Fibroblast of the aortic adventitia (primary cell): ENCODE measurements around the gene LRMDA. TPM values are rescaled to one million over a fixed set of nuclear protein-coding genes. Genes with fewer than 3 reads are reported as not detected.

ENCODE experiments used
- DNase-seq: peaks from one replicate; pipeline ENCODE4 v3.0.0-alpha.2; 2010; ENCODE audit warnings: low read depth
- H3K4me3 ChIP-seq: 2 replicates; pipeline ENCODE4 v1.5.1; 2011; ENCODE audit warnings: low read depth, mild to moderate bottlenecking, control low read depth, low read length, moderate library complexity
- CTCF ChIP-seq: IDR thresholded peaks from 2 replicates; pipeline ENCODE4 v1.5.1; 2011; ENCODE audit warnings: mild to moderate bottlenecking, low read length, control low read depth, inconsistent platforms; ENCODE audit not compliant: insufficient read depth
- total RNA-seq: library from RNA; depleted of rRNA; stranded (reverse); fragments of >200 nt; gene quantifications from 2 replicates; pipeline ENCODE4 v1.2.3, GENCODE V29; 2012; ENCODE audit warnings: low replicate concordance

Gene LRMDA
- total RNA-seq, 1 donor = 6.3 TPM

GRCh38 chr10:75665707-75666106 is 234.3 kb downstream of the LRMDA start:
- no peak for DNase-seq
- TF ChIP-seq CTCF = no peak
- no peak overlapping the region for H3K4me3 ChIP-seq

DNA sequence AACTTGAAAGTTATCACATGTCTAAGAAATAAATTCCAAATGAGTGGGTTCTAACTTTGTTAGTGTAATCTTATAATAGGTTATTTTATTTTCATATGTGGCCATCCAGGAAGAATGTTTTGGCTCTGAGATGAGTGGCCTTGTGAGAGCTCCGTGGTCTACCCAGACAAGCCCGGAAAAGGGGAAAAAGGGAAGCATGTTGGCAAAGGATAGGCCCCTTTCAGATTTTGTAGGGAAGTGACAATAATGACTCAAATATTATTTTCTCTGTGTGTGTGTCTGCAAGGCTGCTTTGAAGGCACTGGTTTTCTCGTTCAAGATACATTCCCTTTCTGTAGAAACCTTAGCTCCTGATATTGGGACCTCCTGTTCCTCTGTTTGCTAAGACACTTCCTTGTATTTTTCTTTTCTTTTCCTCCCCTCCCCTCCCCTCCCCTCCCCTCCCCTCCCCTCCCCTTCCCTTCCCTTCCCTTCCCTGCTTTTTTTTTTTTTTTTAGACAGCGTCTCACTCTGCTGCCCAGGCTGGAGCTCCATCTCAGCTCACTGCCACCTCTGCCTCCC is 240.8 kb downstream of the LRMDA start:
- H3K4me3 ChIP-seq = no peak overlapping the region
- no peak for TF ChIP-seq CTCF
- no peak for DNase-seq

DNA sequence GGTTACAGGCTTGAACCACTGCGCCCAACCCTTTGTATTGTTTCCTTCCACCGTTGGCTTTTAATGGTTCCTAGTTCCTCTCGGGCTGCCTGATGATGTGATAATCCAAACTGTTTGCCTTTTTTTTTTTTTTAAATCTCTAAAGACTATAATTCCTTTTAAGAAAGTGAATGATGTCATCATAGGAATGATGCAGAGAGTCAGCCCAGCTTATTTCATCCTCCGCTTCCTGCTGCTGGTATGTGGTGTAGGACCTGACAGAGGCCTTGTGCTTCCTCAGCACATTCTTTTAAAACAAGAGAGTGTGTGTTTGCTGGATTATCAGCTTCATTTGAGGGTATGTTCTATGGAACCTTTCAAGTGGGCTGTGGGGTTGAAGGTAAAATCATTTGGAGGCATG is 241.4 kb downstream of the LRMDA start:
- no peak for DNase-seq
- TF ChIP-seq CTCF = no peak

DNA sequence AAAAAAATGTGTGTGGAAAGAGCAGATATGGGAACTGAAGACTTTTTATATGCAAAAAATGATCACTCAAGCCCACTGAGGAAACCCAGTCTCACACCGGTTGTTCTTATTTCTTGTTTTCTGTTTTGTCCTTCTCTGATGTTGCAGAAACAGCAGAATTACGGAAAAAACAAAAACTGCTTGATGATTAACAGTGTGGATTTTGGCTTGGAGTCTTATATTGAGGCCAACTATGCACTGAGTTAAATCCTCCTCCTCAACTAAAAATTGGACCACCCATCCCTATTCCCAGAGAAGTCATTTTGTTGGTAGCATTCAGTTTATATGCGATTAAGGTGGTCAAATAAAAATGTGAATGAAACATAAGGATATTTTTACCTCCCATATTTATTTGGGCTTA is 246.1 kb downstream of the LRMDA start:
- no peak for TF ChIP-seq CTCF
- no peak overlapping the region for H3K4me3 ChIP-seq

More for the DNA sequence above, 241.4 kb downstream of the LRMDA start:
- H3K4me3 ChIP-seq = no peak overlapping the region

DNA sequence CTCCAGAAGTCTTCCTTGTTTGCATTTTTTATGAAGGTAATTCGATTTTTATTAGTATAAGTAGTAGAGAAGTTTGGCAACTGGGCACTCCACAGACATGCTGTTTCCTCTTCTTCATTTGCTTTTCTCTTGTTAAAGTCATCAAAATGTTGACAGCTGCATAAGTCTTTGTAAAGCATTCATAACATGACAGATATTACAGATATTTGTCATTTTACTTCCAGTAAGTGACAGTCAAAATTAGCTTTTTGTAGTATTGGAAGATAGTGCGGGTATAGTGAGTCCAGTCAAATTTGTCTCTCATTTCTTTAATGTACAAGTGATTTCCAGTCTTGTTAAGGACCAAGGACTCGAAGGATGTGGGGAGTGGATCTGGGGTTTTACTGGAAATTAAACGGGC is 247.1 kb downstream of the LRMDA start:
- DNase-seq = no peak
- H3K4me3 ChIP-seq = no peak overlapping the region
- no peak for TF ChIP-seq CTCF

More for the DNA sequence above, 246.1 kb downstream of the LRMDA start:
- DNase-seq = no peak

- no peak overlapping the region for H3K4me3 ChIP-seq
- TF ChIP-seq CTCF = no peak
- DNase-seq = no peak
These were observed 248.1 kb downstream of the LRMDA start for GRCh38 chr10:75679536-75679935.

GRCh38 chr10:75681334-75681733 is 249.9 kb downstream of the LRMDA start:
- no peak overlapping the region for H3K4me3 ChIP-seq
- TF ChIP-seq CTCF = no peak
- DNase-seq = no peak
